ENCODE measurements around the gene CTSZ. TPM values are rescaled to one million over a fixed set of nuclear protein-coding genes. Genes with fewer than 3 reads are reported as not detected.

The CTSZ gene
- total and polyA plus RNA-seq, 2 experiments from 2014 or later = 0.58 to 41.4 TPM

- Mint-ChIP-seq H3K4me3 (no peak overlapping the region), H3K36me3 (ENCODE audit: low read depth) (no peaks in the 10 kb centered on the region; the same call in 2 of the 3 replicates), H3K4me1 (peaks cover 17% of the 10 kb centered on the region), H3K27ac (no peak overlapping the region), H3K9me3 (no peaks in the 10 kb centered on the region), H3K27me3 (ENCODE audit: insufficient read depth, low read depth, poor library complexity) (peaks cover 24% of the 10 kb centered on the region)
- no peak overlapping the region for H3K27ac ChIP-seq (ENCODE audit: low read depth)
- ATAC-seq = no peak
- H3K27me3 ChIP-seq (ENCODE audit: insufficient read depth) = peaks cover 11% of the 10 kb centered on the region
- 0 out of 2 replicates have a peak, but pooled peaks cover 5% of the 10 kb centered on the region for H4K20me1 ChIP-seq (replicated peaks; ENCODE audit: insufficient read depth)
- TF ChIP-seq STAT1 (IDR thresholded peaks at IDR 0.05; ENCODE audit: unreplicated experiment) = no peak
- no peak for TF ChIP-seq JUNB (IDR thresholded peaks at IDR 0.05; ENCODE audit: unreplicated experiment)
- H3K79me2 ChIP-seq (replicated peaks; ENCODE audit: insufficient read depth) = no peaks in the 10 kb centered on the region
- no peaks in the 10 kb centered on the region for H3F3A ChIP-seq (replicated peaks; ENCODE audit: low read depth)
- no peak overlapping the region for H3K4me2 ChIP-seq
- no peaks in the 10 kb centered on the region; the same call in 1 of the 2 replicates for H3K4me1 ChIP-seq (ENCODE audit: insufficient read depth)
- no peaks in the 10 kb centered on the region for H3K9me2 ChIP-seq (ENCODE audit: insufficient read depth)
- H2AFZ ChIP-seq = no peak overlapping the region
- no peaks in the 10 kb centered on the region for H3K36me3 ChIP-seq (ENCODE audit: insufficient read depth)
- H3K4me3 ChIP-seq = peak overlapping the region; percentile 65; the same call in 1 of the 2 replicates
- no peak for DNase-seq (ENCODE audit: low spot score)
Measured at GRCh38 chr20:59005523-59006166, 1.4 kb downstream of the CTSZ start.

DNA sequence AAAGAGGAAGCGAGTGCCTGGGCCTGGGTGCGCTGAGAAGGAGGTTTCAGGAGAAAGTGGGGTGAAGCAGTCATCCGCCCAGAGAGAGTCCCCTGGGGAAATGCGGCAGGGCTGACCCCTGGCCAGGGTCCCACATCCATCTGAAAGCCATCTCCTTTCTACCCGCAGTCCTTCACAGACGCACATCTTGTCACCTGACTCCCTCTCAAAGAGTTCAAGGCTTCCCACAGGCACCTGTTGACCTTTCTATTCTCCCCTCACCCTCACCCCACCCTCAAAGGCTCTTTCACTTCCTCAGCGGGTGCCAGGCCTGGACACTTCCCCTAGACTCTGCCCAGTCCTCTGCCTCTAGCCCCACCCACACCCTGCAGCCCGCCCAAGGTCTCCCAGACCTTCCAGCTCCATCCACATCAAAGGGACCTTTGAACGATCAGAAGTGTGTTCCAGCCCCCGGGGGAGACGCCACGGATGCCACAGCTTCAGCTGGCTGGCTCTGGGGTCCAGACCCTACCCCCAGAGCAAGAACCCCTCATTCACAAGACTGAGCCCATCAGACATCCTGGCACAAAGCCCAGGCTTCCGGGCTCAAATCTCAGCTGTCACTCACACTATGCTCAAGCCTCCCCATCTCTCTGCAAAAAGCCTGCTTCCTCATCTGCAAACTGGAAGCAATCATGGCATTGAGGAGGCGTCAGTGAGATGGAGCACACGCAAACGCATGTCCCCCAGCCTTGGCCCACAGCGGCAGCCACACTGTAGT is 2.1 kb downstream of the CTSZ start:
- Mint-ChIP-seq H3K9me3 (no peaks in the 10 kb centered on the region), H3K27ac (no peak overlapping the region), H3K36me3 (ENCODE audit: low read depth) (peaks cover 2% of the 10 kb centered on the region; the same call in 1 of the 3 replicates), H3K27me3 (ENCODE audit: insufficient read depth, low read depth, poor library complexity) (peaks cover 24% of the 10 kb centered on the region), H3K4me1 (peaks cover 13% of the 10 kb centered on the region), H3K4me3 (no peak overlapping the region)
- H3K4me2 ChIP-seq = no peak overlapping the region
- H3K36me3 ChIP-seq (ENCODE audit: insufficient read depth) = no peaks in the 10 kb centered on the region
- ATAC-seq (no peak), DNase-seq (ENCODE audit: low spot score) (no peak)
- H3K4me3 ChIP-seq = no peak overlapping the region
- 0 out of 2 replicates have a peak, but pooled peaks cover 5% of the 10 kb centered on the region for H4K20me1 ChIP-seq (replicated peaks; ENCODE audit: insufficient read depth)
- H3K9me2 ChIP-seq (ENCODE audit: insufficient read depth) = no peaks in the 10 kb centered on the region
- H3F3A ChIP-seq (replicated peaks; ENCODE audit: low read depth) = no peaks in the 10 kb centered on the region
- no peak overlapping the region for H3K27ac ChIP-seq (ENCODE audit: low read depth)
- peaks cover 11% of the 10 kb centered on the region for H3K27me3 ChIP-seq (ENCODE audit: insufficient read depth)
- no peak overlapping the region for H2AFZ ChIP-seq
- H3K79me2 ChIP-seq (replicated peaks; ENCODE audit: insufficient read depth) = no peaks in the 10 kb centered on the region
- no peaks in the 10 kb centered on the region; the same call in 1 of the 2 replicates for H3K4me1 ChIP-seq (ENCODE audit: insufficient read depth)
- TF ChIP-seq, protein P1, sequence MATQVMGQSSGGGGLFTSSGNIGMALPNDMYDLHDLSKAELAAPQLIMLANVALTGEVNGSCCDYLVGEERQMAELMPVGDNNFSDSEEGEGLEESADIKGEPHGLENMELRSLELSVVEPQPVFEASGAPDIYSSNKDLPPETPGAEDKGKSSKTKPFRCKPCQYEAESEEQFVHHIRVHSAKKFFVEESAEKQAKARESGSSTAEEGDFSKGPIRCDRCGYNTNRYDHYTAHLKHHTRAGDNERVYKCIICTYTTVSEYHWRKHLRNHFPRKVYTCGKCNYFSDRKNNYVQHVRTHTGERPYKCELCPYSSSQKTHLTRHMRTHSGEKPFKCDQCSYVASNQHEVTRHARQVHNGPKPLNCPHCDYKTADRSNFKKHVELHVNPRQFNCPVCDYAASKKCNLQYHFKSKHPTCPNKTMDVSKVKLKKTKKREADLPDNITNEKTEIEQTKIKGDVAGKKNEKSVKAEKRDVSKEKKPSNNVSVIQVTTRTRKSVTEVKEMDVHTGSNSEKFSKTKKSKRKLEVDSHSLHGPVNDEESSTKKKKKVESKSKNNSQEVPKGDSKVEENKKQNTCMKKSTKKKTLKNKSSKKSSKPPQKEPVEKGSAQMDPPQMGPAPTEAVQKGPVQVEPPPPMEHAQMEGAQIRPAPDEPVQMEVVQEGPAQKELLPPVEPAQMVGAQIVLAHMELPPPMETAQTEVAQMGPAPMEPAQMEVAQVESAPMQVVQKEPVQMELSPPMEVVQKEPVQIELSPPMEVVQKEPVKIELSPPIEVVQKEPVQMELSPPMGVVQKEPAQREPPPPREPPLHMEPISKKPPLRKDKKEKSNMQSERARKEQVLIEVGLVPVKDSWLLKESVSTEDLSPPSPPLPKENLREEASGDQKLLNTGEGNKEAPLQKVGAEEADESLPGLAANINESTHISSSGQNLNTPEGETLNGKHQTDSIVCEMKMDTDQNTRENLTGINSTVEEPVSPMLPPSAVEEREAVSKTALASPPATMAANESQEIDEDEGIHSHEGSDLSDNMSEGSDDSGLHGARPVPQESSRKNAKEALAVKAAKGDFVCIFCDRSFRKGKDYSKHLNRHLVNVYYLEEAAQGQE (IDR thresholded peaks at IDR 0.05; ENCODE audit: unreplicated experiment) = no peak
- no peak for TF ChIP-seq ZNF114 (CRISPR knock-in tag; IDR thresholded peaks at IDR 0.05)
- TF ChIP-seq, protein P2, sequence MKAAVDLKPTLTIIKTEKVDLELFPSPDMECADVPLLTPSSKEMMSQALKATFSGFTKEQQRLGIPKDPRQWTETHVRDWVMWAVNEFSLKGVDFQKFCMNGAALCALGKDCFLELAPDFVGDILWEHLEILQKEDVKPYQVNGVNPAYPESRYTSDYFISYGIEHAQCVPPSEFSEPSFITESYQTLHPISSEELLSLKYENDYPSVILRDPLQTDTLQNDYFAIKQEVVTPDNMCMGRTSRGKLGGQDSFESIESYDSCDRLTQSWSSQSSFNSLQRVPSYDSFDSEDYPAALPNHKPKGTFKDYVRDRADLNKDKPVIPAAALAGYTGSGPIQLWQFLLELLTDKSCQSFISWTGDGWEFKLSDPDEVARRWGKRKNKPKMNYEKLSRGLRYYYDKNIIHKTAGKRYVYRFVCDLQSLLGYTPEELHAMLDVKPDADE (IDR thresholded peaks at IDR 0.05) = no peak
- TF ChIP-seq, protein P3, sequence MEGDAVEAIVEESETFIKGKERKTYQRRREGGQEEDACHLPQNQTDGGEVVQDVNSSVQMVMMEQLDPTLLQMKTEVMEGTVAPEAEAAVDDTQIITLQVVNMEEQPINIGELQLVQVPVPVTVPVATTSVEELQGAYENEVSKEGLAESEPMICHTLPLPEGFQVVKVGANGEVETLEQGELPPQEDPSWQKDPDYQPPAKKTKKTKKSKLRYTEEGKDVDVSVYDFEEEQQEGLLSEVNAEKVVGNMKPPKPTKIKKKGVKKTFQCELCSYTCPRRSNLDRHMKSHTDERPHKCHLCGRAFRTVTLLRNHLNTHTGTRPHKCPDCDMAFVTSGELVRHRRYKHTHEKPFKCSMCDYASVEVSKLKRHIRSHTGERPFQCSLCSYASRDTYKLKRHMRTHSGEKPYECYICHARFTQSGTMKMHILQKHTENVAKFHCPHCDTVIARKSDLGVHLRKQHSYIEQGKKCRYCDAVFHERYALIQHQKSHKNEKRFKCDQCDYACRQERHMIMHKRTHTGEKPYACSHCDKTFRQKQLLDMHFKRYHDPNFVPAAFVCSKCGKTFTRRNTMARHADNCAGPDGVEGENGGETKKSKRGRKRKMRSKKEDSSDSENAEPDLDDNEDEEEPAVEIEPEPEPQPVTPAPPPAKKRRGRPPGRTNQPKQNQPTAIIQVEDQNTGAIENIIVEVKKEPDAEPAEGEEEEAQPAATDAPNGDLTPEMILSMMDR (conservative IDR thresholded peaks at IDR 0.05; ENCODE audit: low read depth in 2 of 2) = no peak
- TF ChIP-seq EZH2 (IDR thresholded peaks at IDR 0.05; ENCODE audit: low read depth, unreplicated experiment) = no peak
- TF ChIP-seq JUNB (IDR thresholded peaks at IDR 0.05; ENCODE audit: unreplicated experiment) = no peak
- no peak for TF ChIP-seq STAT1 (IDR thresholded peaks at IDR 0.05; ENCODE audit: unreplicated experiment)
- TF ChIP-seq ZNF331 (CRISPR knock-in tag; IDR thresholded peaks at IDR 0.05; ENCODE audit: low read depth) = no peak
- TF ChIP-seq POLR2AphosphoS5 (IDR thresholded peaks at IDR 0.05; ENCODE audit: low read depth) = no peak
